Fibroblast of mammary gland (primary cell): ENCODE data around the gene SPOP.

Experiments
- DNase-seq: peaks from one replicate; pipeline ENCODE4 v3.0.0-alpha.2; 2010; ENCODE audit warnings: low read depth
- H3K4me3 ChIP-seq: 2 replicates; pipeline ENCODE4 v1.5.1; 2011; ENCODE audit warnings: low read depth, mild to moderate bottlenecking, low read length, moderate library complexity; ENCODE audit not compliant: control insufficient read depth
- CTCF ChIP-seq: conservative IDR thresholded peaks from 2 replicates; pipeline ENCODE4 v1.5.1; 2011; ENCODE audit warnings: low read depth, low read length, inconsistent platforms; ENCODE audit not compliant: control insufficient read depth, insufficient read depth

SPOP gene

GRCh38 chr17:49631496-49631895, 46.4 kb downstream of the SPOP start:
- no peak for DNase-seq
- no peak for TF ChIP-seq CTCF
- no peak overlapping the region for H3K4me3 ChIP-seq

- no peak for DNase-seq
- no peak overlapping the region for H3K4me3 ChIP-seq
- no peak for TF ChIP-seq CTCF
These were observed 47.6 kb downstream of the SPOP start for GRCh38 chr17:49630113-49630900.

GRCh38 chr17:49629447-49629846, 48.5 kb downstream of the SPOP start:
- no peak for TF ChIP-seq CTCF
- DNase-seq, result no peak
- H3K4me3 ChIP-seq, result no peak overlapping the region

GRCh38 chr17:49624896-49625295, 53.0 kb downstream of the SPOP start:
- peak; percentile 63 for DNase-seq
- H3K4me3 ChIP-seq, result no peak overlapping the region
- no peak for TF ChIP-seq CTCF

GRCh38 chr17:49621946-49622529, 55.9 kb downstream of the SPOP start:
- no peak for DNase-seq
- no peak for TF ChIP-seq CTCF
- no peak overlapping the region for H3K4me3 ChIP-seq

- DNase-seq, result no peak
- no peak overlapping the region for H3K4me3 ChIP-seq
- no peak for TF ChIP-seq CTCF
These were observed 56.5 kb downstream of the SPOP start for GRCh38 chr17:49621420-49621819.

- peak; percentile 69 for DNase-seq
- no peak overlapping the region for H3K4me3 ChIP-seq
- no peak for TF ChIP-seq CTCF
These were observed 59.8 kb downstream of the SPOP start for GRCh38 chr17:49618028-49618611.
